Fibroblast of pulmonary artery (primary cell): Measurements from ENCODE around the gene FOXA1.
A peak's percentile ranks its signal among the peaks of the same experiment; 100 is the strongest.

ENCODE experiments used
- DNase-seq: peaks from one replicate; pipeline ENCODE4 v3.0.0-alpha.2; 2010; ENCODE audit warnings: low read depth
- H3K4me3 ChIP-seq: replicated peaks from 2 replicates; pipeline ENCODE4 v1.5.1; 2011; ENCODE audit warnings: low read depth, mild to moderate bottlenecking, control low read depth, low read length, moderate library complexity
- CTCF ChIP-seq: IDR thresholded peaks from 2 replicates; pipeline ENCODE4 v1.5.1; 2011; ENCODE audit warnings: mild to moderate bottlenecking, control low read depth, low read length, inconsistent platforms; ENCODE audit errors: missing control alignments

Gene FOXA1

GRCh38 chr14:37598747-37599506, 3.9 kb upstream of the FOXA1 start:
- no peak overlapping the region for H3K4me3 ChIP-seq
- DNase-seq: no peak
- TF ChIP-seq CTCF: no peak

- TF ChIP-seq CTCF: no peak
- no peak overlapping the region for H3K4me3 ChIP-seq
- no peak for DNase-seq
Measured at GRCh38 chr14:37597914-37598746, 3.1 kb upstream of the FOXA1 start.

- DNase-seq: no peak
- H3K4me3 ChIP-seq: no peak overlapping the region
- TF ChIP-seq CTCF: peak; percentile 46
Measured at GRCh38 chr14:37597538-37597913, 2.5 kb upstream of the FOXA1 start.

DNA sequence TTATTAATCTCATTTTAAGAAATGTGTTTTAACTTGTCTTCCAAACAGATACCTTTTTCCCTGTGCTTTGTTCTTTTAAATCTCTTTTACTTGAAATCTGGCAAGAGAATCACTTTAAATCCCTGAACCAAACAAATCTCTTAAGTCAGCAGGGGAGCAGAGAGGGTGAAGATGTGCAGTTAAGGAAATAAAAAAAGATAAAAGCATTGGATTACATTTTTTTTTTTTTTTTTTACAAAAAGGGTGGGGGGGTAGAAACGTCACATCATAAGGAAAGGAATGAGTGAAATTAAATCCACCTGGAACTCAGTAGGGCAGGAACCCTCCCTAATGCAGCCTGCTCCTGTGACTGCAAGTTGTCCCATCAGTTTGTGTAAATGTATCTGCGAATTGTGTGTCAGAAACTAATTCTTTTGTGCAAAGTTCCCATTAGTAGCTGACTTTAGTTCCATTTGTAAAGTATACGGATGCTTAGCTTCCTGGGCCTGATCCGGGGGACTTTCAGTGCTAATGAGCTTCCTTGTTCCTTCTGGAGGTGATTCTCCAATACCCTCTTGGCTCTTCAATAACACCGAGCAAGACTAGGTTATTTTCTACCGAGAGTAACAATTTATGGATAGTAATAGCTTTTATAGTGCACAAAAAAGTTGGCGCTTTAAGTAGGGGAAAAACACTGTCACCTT, 1.9 kb upstream of the FOXA1 start:
- no peak for TF ChIP-seq CTCF
- DNase-seq: no peak
- H3K4me3 ChIP-seq: no peak overlapping the region

DNA sequence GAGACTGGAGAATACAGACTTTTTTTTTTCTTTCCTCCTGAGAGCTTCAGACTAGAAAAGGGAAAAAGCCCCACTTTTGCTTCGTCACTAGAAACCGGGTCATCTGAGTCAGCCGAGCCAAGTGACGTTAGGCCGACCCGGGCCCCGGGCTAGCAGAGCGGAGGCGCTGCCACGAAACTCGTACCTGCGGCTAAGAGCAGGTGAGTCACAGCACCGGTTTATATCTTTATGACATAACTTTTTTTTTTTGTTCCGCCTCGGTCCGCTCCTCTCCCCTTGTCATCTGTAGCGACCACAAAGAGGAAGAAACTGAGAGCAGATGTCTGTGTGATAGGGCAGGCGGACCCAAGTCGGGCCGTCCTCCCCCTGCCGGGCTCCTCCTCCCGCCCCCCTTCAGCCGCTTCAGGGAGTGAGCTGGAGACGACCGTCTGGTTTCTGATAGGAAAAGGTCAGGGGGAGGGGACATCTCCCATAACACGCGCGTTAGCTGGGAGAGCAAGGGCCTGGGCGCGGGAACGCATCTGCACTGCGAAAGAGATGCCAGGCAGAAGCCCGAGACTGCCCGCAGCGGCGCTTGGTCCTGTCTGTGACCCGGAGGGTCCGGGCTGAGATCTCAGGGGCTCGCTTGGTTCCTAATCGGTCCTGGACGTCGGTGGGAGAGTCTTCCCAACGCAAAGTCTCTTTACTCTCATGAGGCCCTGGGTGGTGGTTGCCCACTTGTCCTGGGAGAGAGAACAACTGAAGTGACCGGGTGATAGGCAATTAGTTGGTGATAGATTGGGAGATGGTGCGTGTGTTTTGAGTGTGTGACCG, 966 bp upstream of the FOXA1 start:
- no peak for DNase-seq
- H3K4me3 ChIP-seq: peak overlapping the region; percentile 21
- no peak for TF ChIP-seq CTCF

DNA sequence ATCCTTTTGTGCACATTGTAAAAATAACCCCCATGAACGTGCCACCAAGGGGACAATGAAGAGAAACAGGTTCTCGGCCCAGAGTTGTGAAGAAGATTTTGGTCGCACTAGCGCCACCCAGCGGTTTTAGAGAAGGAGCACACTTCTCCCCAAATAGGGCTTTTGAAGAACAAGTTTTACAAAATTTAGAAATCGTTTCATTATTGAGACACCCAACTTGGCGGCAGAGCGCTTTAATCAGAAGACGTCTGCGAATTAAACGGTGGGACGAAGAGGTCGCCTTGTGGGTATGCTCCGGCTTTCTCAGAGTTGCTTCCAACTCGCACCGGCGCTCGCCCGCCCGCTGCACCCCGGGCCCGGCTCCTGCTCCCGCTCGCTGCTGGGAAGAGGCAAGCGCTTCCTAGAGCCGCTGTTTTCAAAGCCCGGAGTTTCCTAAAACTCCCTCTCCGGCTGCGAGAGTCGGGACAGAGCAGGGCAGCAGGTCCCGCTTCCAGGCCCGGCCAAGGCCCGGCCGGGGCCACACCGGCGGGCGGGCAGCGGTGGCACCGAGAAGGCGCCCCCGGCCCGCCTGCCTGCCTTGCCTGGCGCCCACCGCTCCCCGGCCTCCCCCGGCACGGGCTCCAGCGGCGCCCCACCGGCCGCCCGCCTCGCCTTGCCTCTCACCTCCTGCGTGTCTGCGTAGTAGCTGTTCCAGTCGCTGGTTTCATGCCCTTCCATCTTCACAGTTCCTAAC, 645 bp downstream of the FOXA1 start:
- TF ChIP-seq CTCF: peak; percentile 91
- H3K4me3 ChIP-seq: peak overlapping the region; percentile 57

More for the DNA sequence above, 645 bp downstream of the FOXA1 start:
- peak; percentile 87 for DNase-seq
